Chondrocyte (in vitro differentiated cells): ENCODE data around the gene VWDE. TPM values are rescaled to one million over a fixed set of nuclear protein-coding genes. Genes with fewer than 3 reads are reported as not detected.

Experiments used
- DNase-seq: peaks from one replicate; pipeline ENCODE4 v3.0.0; 2021; ENCODE audit warnings: mixed read lengths, low spot score
- H3K27ac Mint-ChIP-seq: one replicate; pipeline ENCODE4 v1.8.0; 2021; ENCODE audit warnings: mild to moderate bottlenecking, moderate library complexity, mixed read lengths; ENCODE audit not compliant: unreplicated experiment
- H3K27me3 Mint-ChIP-seq: 2 replicates; pipeline ENCODE4 v1.8.0; 2021; ENCODE audit warnings: low read depth, mixed read lengths
- H3K36me3 Mint-ChIP-seq: 2 replicates; pipeline ENCODE4 v1.8.0; 2021; ENCODE audit warnings: low read depth, mixed read lengths
- H3K4me1 Mint-ChIP-seq: 2 replicates; pipeline ENCODE4 v1.8.0; 2021; ENCODE audit warnings: low read depth, mild to moderate bottlenecking, mixed read lengths
- H3K4me3 Mint-ChIP-seq: one replicate; pipeline ENCODE4 v1.8.0; 2021; ENCODE audit warnings: mild to moderate bottlenecking, moderate library complexity, mixed read lengths; ENCODE audit not compliant: unreplicated experiment
- H3K9me3 Mint-ChIP-seq: 2 replicates; pipeline ENCODE4 v1.8.0; 2021; ENCODE audit warnings: low read depth, mixed read lengths
- CTCF ChIP-seq: fragments of 200-600 bp; sonication (generic); IDR thresholded peaks from 2 replicates; pipeline ENCODE4 v1.5.0; 2021; ENCODE audit warnings: antibody characterized with exemption, mild to moderate bottlenecking, moderate library complexity
- total RNA-seq: library from RNA; stranded (reverse); gene quantifications from 3 replicates; pipeline ENCODE4 v1.2.1, GENCODE V29; 2021

Gene VWDE
- total RNA-seq, 1 donor from 2014 or later, result not detected

GRCh38 chr7:12377406-12377805 is 26.3 kb downstream of the VWDE start:
- Mint-ChIP-seq H3K4me3 (no peak overlapping the region), H3K36me3 (no peaks in the 10 kb centered on the region), H3K27ac (no peak overlapping the region), H3K27me3 (peaks cover 12% of the 10 kb centered on the region), H3K4me1 (no peaks in the 10 kb centered on the region), H3K9me3 (no peaks in the 10 kb centered on the region)
- no peak for TF ChIP-seq CTCF
- DNase-seq, result no peak

GRCh38 chr7:12373580-12374263 is 29.9 kb downstream of the VWDE start:
- no peaks in the 10 kb centered on the region for H3K36me3 Mint-ChIP-seq
- peaks cover 13% of the 10 kb centered on the region for H3K27me3 Mint-ChIP-seq
- no peak overlapping the region for H3K27ac Mint-ChIP-seq
- no peak overlapping the region for H3K4me3 Mint-ChIP-seq
- no peaks in the 10 kb centered on the region for H3K9me3 Mint-ChIP-seq
- H3K4me1 Mint-ChIP-seq, result no peaks in the 10 kb centered on the region
- no peak for TF ChIP-seq CTCF
- no peak for DNase-seq

DNA sequence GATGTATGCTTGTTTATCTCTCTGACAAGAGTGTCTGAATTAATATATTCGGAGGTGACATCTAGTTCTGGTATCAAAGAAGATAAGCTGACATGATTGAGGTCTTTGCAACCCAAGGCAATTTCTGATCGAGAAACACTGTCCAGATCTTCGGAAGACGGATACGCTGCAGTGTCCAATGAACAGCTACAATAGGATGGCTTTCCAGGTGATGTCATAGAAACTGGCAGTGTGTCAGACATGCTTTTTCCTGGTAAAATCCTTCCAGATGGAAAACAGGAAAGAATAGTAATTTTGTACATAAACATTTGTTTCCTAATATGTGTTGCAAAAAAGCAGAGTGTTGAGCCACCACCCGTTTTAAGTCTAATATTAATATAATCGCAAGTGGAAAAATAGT is 33.4 kb downstream of the VWDE start:
- no peaks in the 10 kb centered on the region for H3K36me3 Mint-ChIP-seq
- H3K9me3 Mint-ChIP-seq, result no peaks in the 10 kb centered on the region
- TF ChIP-seq CTCF, result no peak
- no peak for DNase-seq
- H3K4me1 Mint-ChIP-seq, result no peaks in the 10 kb centered on the region
- peaks cover 21% of the 10 kb centered on the region for H3K27me3 Mint-ChIP-seq
- H3K27ac Mint-ChIP-seq, result no peak overlapping the region
- no peak overlapping the region for H3K4me3 Mint-ChIP-seq

GRCh38 chr7:12369756-12370155 is 33.9 kb downstream of the VWDE start:
- TF ChIP-seq CTCF, result no peak
- no peak for DNase-seq
- no peak overlapping the region for H3K4me3 Mint-ChIP-seq
- no peaks in the 10 kb centered on the region for H3K4me1 Mint-ChIP-seq
- no peak overlapping the region for H3K27ac Mint-ChIP-seq
- no peaks in the 10 kb centered on the region for H3K9me3 Mint-ChIP-seq
- H3K36me3 Mint-ChIP-seq, result no peaks in the 10 kb centered on the region
- H3K27me3 Mint-ChIP-seq, result peaks cover 23% of the 10 kb centered on the region

DNA sequence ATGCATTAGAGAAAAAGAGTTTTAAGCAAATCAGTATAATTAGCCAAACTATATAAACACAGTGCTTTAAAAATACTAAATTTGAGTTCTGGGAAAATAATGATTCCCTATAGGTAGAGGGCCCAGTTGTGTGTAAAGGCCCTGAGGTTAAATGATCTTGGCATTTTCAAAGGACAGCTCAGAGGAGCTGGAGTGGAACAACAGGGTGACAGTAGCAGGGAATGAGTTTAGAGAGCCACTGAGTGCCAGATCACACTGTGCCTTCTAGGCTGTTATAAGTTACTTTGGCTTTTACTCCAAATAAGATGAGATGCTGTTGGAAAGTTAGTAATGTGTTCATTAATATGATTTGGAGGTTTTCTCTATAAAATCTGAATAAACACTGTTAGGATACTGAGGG is 34.6 kb downstream of the VWDE start:
- H3K4me3 Mint-ChIP-seq, result no peak overlapping the region
- TF ChIP-seq CTCF, result no peak
- H3K27me3 Mint-ChIP-seq, result peaks cover 24% of the 10 kb centered on the region
- DNase-seq, result no peak
- no peaks in the 10 kb centered on the region for H3K9me3 Mint-ChIP-seq
- H3K36me3 Mint-ChIP-seq, result no peaks in the 10 kb centered on the region
- H3K4me1 Mint-ChIP-seq, result no peaks in the 10 kb centered on the region
- no peak overlapping the region for H3K27ac Mint-ChIP-seq
